Posterior vena cava (tissue), 2 donors: ENCODE results near the gene NEIL1. TPM values are rescaled to one million over a fixed set of nuclear protein-coding genes. Genes with fewer than 3 reads are reported as not detected.
"Not testable (repeated sequence)": the region's sequence is repeated elsewhere in the genome, so short reads cannot be mapped to it uniquely, and the experiment has no call there.

Experiments used
- DNase-seq: peaks from one replicate; pipeline ENCODE4 v3.0.0-alpha.2; 2020; ENCODE audit warnings: low spot score
- intact Hi-C, 2 donors: fragments of 100-400 bp; cut with DNase I; formaldehyde crosslinking; loops; one replicate each; pipeline versions ENCODE4 v1.14.1 to v1.14.2; 2022 to 2023
- microRNA-seq, 2 donors: library from miRNA; unstranded; fragments of <30 nt; microRNA quantifications; one replicate each; pipeline ENCODE4 v1.2.0, GENCODE V29; 2020 to 2021; ENCODE audit warnings: borderline microRNAs expressed in 2 of 2
- total RNA-seq, 2 donors: library from RNA; stranded (reverse); fragmentation: NEBNext Ultra II Directional; extraction: Animal tissue kit (Norgen Biotek cat#: 25700); gene quantifications; one replicate each; pipeline ENCODE4 v1.2.1, GENCODE V29; 2021
- donor health status: DM: yes; HTN: yes; CAD: no.
- donor health status: DM: yes; HTN: yes; CAD: no.

Gene NEIL1
- total RNA-seq, 2 donors from 2014 or later: 11.7 to 25.3 TPM

- DNase-seq: no peak
- intact Hi-C loops: no loop called here
Observed at GRCh38 chr15:75367406-75367912, 20.6 kb downstream of the NEIL1 start.

DNA sequence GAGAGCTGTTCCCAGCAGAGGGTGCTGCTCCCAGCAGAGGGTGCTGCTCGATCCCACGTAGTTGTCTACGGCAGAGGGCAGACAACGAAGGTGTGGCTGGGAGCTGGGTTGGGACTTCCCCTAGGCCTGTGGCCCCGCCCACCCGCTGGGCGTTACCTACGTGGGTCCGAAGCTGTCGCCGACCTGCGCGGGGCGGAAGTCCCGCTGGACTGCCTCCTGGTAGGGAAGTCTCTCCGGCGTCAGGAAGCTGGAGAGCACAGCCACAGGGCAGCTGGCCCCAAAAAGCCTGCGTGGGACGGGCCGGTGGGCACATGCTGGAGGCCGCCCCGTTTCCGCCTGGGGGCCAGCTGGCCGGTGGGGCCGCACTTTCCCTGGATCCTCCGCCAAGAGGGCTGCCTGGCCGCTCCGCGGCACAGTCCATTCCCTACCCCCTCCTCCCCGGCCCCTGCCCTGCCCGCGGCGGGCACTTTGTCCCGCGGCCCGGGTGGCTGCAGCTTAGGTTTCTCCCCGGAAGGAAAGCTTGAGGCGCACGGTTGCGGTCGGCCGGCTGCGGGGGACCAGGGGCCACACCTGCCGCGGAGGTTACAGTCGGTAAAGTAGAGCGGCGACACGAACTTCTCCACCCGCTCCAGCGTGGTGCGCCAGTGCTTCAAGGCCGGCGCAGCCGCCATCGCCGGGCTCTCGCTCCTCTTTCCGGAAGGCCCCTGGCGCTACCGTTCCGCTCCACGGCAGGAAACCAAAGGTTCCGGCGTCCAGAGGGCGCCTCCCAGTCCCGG lies 21.3 kb downstream of the NEIL1 start, which contains the start of gene MAN2C1:
MAN2C1 (minus strand) TSS at position 695 of the 776 bp plus-strand sequence; CDS start at position 671, 24 bp downstream.
- intact Hi-C loops: no loop called here
- DNase-seq: peak; percentile 97

DNA sequence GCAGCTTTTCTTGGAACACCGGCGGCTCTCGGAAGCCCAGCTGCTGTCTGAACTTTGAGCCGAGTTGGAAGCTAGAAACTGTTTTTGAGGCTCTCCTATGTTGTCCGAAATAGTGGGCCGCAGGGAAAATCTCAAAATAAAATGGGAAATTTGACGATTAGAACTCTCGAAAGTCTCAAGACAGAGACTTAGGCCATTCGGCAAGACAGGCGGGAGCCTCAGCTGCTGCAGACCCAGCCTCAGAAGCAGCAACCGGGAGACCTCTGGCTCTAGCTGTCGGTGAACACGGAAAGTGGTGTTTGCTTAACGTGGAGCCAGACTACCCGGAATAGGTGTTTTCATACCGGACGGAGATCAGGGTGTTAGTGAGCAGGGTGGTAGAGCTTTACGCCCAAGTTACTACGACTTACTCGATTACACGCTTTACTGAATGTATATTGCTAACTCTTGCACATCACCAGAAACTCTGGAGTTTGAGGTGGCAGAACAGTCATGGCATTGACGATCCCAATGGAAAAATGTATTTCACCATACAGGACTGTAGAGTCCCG lies 21.9 kb downstream of the NEIL1 start:
- DNase-seq: no peak
- intact Hi-C loops: no loop called here

GRCh38 chr15:75369897-75370581 lies 23.2 kb downstream of the NEIL1 start:
- intact Hi-C loops: no loop called here

GRCh38 chr15:75371486-75371885 lies 24.6 kb downstream of the NEIL1 start:
- intact Hi-C loops: no loop called here
- DNase-seq: no peak

More at GRCh38 chr15:75369897-75370581, 23.2 kb downstream of the NEIL1 start:
- no peak for DNase-seq

GRCh38 chr15:75371901-75372688 lies 25.3 kb downstream of the NEIL1 start:
- no peak for DNase-seq
- intact Hi-C loops: no loop called here

DNA sequence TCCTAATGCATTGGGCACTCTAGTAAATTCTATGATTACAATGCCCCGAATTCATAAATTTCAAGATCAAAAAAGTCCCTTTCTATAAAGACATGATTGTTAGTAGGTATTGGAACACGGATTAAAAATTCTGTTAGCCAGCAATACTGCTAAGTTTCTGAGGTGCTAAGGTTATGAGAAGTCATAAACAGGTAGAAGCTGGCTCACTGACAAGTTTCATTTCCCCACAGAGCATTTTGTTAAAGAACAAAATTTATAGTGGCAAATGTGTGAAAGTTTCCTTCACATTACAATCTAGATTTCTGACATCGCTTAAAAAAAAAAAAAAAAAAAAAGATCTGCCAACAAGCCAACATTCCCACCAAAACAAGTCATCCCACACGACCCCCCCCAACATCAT lies 33.9 kb downstream of the NEIL1 start:
- intact Hi-C loops: no loop called here

DNA sequence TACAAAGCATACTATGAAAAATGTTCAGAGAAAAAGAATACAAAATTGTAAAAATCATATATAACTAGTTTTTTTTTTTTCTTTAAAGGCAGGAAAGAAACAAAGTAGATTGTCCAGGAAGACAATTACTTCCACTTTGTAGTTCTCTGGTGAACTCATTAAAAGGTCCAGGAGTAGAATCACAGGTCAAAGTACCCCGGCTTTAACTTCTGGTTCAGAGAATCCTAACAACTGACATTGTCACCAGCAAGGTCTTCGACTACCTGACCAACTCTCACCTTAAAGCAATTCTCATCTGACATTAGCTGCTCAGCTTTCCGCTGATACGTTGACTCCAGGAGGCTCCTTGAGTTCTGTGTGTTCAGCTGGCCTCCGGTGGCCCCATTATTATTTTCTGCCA lies 37.1 kb downstream of the NEIL1 start:
- DNase-seq, intact Hi-C loops: not testable (repeated sequence)

More for the DNA sequence above, 33.9 kb downstream of the NEIL1 start:
- no peak for DNase-seq

- DNase-seq: no peak
- intact Hi-C loops: no loop called here
Observed at GRCh38 chr15:75389791-75390382, 43.0 kb downstream of the NEIL1 start.

DNA sequence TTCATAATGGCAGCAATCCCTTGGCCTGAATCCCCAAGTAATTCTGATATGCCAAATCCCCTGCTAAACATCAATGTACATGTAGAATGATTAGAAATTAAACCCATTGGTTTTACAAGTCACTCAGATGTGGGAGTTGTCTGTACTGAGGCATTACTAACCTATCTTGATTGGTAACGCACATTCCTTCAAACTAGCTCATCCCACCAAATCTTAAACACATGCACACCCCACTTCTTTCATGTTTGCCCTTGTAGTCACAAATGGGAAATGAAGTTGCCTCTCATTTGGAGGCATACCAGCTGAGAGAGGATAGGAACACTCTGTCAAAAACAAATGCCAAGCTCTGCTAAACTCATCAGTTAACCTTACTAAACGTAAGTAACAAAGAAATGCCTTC lies 50.7 kb downstream of the NEIL1 start:
- no peak for DNase-seq
- intact Hi-C loops: no loop called here

- no peak for DNase-seq
- intact Hi-C loops: no loop called here
Observed at GRCh38 chr15:75403892-75404291, 57.1 kb downstream of the NEIL1 start.

Small RNA genes lying within 50 kb of the gene (microRNA-seq; reads per million reads assigned to microRNA genes)
- 0 reads per million in 2 donors for gene MIR631

Other genes starting within 250 kb of the NEIL1 start
- 10 to 100 TPM; 25.8 to 26.4 TPM for gene C15orf39, start 145.2 kb upstream of the NEIL1 start, total RNA-seq
- not detected for gene GOLGA6C, start 88.7 kb upstream of the NEIL1 start, total RNA-seq
- not detected for gene GOLGA6D, start 64.2 kb upstream of the NEIL1 start, total RNA-seq
- gene COMMD4, start 11.0 kb upstream of the NEIL1 start, total RNA-seq: 10 to 100 TPM; 29.0 to 33.2 TPM
- 100 to 1,000 TPM; 122 to 169 TPM for gene MAN2C1, start 21.6 kb downstream of the NEIL1 start, total RNA-seq
- 10 to 100 TPM; 47.8 to 47.9 TPM for gene SIN3A, start 104.7 kb downstream of the NEIL1 start, total RNA-seq
- gene PTPN9, start 232.3 kb downstream of the NEIL1 start, total RNA-seq: 10 to 100 TPM; 21.7 to 23.5 TPM